Hepatocyte (in vitro differentiated cells): ENCODE results near the gene TBC1D17.

ENCODE experiments used
- CTCF ChIP-seq: fragments of 200-600 bp; sonication (generic); IDR thresholded peaks from 2 replicates; pipeline ENCODE4 v1.5.1; 2016; ENCODE audit warnings: antibody characterized with exemption, mild to moderate bottlenecking; ENCODE audit not compliant: poor library complexity
- EZH2 ChIP-seq: fragments of 200-600 bp; sonication (generic); IDR thresholded peaks from 2 replicates; pipeline ENCODE4 v1.6.1; 2016; ENCODE audit warnings: antibody characterized with exemption, mild to moderate bottlenecking, borderline replicate concordance

GRCh38 chr19:49860336-49861102 is 17.0 kb upstream of the TBC1D17 start:
- no peak for TF ChIP-seq CTCF
- TF ChIP-seq EZH2: no peak
